Transverse colon (tissue), 4 donors: ENCODE measurements around the gene USP30.

Experiments used
- EP300 ChIP-seq: sonication (generic); formaldehyde crosslinking; IDR thresholded peaks from one replicate; pipeline ENCODE4 v1.6.1; 2017; ENCODE audit warnings: antibody characterized with exemption, low read depth
- POLR2A ChIP-seq: fragments of 450-650 bp; IDR thresholded peaks from one replicate; pipeline ENCODE4 v1.6.1; 2016; ENCODE audit warnings: antibody characterized with exemption, mild to moderate bottlenecking, moderate library complexity
- POLR2AphosphoS5 ChIP-seq, 3 donors: sonication (generic); formaldehyde crosslinking; IDR thresholded peaks; one replicate each; pipeline ENCODE4 v1.6.1; 2016; ENCODE audit warnings: antibody characterized with exemption in 3 of 3
- TF ChIP-seq, protein P1 (sequence below), 5 experiments: fragments of 200-600 bp in 3 of 5; fragments of 450-650 bp in 2 of 5; sonication (generic) in 3 of 5; IDR thresholded peaks; 1 replicate in 2 of 5; 2 replicates in 3 of 5; pipeline ENCODE4 v1.5.1; 2016 to 2017; ENCODE audit warnings: antibody characterized with exemption in 5 of 5, inconsistent platforms in 3 of 5, mild to moderate bottlenecking in 2 of 5, moderate library complexity in 1 of 5

DNA sequence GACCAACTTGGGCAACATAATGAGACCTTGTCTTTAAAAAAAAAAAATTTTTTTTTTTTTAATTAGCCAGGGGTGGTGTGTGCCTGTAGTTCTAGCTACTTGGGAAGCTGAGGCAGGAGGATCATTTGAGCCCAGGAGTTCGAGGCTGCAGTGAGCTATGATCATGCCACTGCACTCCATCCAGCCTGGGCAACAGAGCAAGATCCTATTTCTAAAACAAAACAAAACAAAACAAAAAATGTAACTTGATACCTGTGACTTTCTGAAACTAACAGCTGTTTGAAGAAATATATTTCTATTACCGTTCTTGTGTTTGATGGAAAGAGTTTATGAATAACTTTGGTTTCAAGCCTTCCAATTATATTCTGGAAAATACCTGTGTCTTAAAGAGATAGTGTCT is 62.3 kb downstream of the USP30 start:
- TF ChIP-seq, protein P1, sequence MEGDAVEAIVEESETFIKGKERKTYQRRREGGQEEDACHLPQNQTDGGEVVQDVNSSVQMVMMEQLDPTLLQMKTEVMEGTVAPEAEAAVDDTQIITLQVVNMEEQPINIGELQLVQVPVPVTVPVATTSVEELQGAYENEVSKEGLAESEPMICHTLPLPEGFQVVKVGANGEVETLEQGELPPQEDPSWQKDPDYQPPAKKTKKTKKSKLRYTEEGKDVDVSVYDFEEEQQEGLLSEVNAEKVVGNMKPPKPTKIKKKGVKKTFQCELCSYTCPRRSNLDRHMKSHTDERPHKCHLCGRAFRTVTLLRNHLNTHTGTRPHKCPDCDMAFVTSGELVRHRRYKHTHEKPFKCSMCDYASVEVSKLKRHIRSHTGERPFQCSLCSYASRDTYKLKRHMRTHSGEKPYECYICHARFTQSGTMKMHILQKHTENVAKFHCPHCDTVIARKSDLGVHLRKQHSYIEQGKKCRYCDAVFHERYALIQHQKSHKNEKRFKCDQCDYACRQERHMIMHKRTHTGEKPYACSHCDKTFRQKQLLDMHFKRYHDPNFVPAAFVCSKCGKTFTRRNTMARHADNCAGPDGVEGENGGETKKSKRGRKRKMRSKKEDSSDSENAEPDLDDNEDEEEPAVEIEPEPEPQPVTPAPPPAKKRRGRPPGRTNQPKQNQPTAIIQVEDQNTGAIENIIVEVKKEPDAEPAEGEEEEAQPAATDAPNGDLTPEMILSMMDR (IDR thresholded peaks at IDR 0.05) = no peak
- no peak for TF ChIP-seq POLR2A
- TF ChIP-seq POLR2AphosphoS5 (IDR thresholded peaks at IDR 0.05) = no peak
- no peak for TF ChIP-seq EP300
